ENCODE results near the gene CERCAM. TPM values are rescaled to one million over a fixed set of nuclear protein-coding genes. Genes with fewer than 3 reads are reported as not detected.

Gene CERCAM
- total and polyA plus RNA-seq, 7 donors, result 4.2 to 28.5 (median 18.2) TPM

GRCh38 chr9:128428644-128429512 lies 8.2 kb downstream of the CERCAM start:
- Histone ChIP-seq H3K9me3 (no peaks in the 10 kb centered on the region), H3K4me1 (no peaks in the 10 kb centered on the region), H3K4me3 (no peak overlapping the region), H3K36me3 (peaks cover 0 to 35% (median 4%) of the 10 kb centered on the region in 4 donors), H3K27me3 (no peaks in the 10 kb centered on the region), H3K27ac (no peak overlapping the region)
- TF ChIP-seq POLR2A (IDR thresholded peaks at IDR 0.05) (no peak), CTCF (IDR thresholded peaks at IDR 0.05) (no peak), EP300 (IDR thresholded peaks at IDR 0.05) (no peak), POLR2AphosphoS5 (IDR thresholded peaks at IDR 0.05) (no peak)
- intact Hi-C loops (cut with DNase I), result no loop called here
- WGBS, 2 donors, result 87 to 88% methylated on average over 22 of the region's 22 CpGs
- no peak for DNase-seq

- 82 to 87% methylated on average over 13 of the region's 13 CpGs for WGBS, 2 donors
- intact Hi-C loops (cut with DNase I), result no loop called here
- DNase-seq, result no peak
Observed at GRCh38 chr9:128429513-128430086, 8.9 kb downstream of the CERCAM start.

GRCh38 chr9:128431207-128431606 lies 10.6 kb downstream of the CERCAM start:
- no peak for DNase-seq
- TF ChIP-seq EP300 (IDR thresholded peaks at IDR 0.05) (no peak), POLR2A (IDR thresholded peaks at IDR 0.05) (no peak), POLR2AphosphoS5 (IDR thresholded peaks at IDR 0.05) (no peak), CTCF (IDR thresholded peaks at IDR 0.05) (no peak)

More at GRCh38 chr9:128429513-128430086, 8.9 kb downstream of the CERCAM start:
- no peaks in the 10 kb centered on the region for H3K9me3 ChIP-seq
- H3K36me3 ChIP-seq, result peaks cover 0 to 30% (median under 1%) of the 10 kb centered on the region in 4 donors
- H3K4me1 ChIP-seq, result no peaks in the 10 kb centered on the region
- no peak for TF ChIP-seq CTCF (IDR thresholded peaks at IDR 0.05)
- no peak for TF ChIP-seq EP300 (IDR thresholded peaks at IDR 0.05)
- no peak for TF ChIP-seq POLR2A (IDR thresholded peaks at IDR 0.05)
- no peak for TF ChIP-seq POLR2AphosphoS5 (IDR thresholded peaks at IDR 0.05)
- H3K4me3 ChIP-seq, result no peak overlapping the region
- H3K27ac ChIP-seq, result no peak overlapping the region
- H3K27me3 ChIP-seq, result no peaks in the 10 kb centered on the region

GRCh38 chr9:128434340-128434739 lies 13.7 kb downstream of the CERCAM start:
- Histone ChIP-seq H3K27ac (no peak overlapping the region), H3K27me3 (no peaks in the 10 kb centered on the region), H3K36me3 (peaks cover 0 to 14% (median 0%) of the 10 kb centered on the region in 4 donors), H3K9me3 (no peaks in the 10 kb centered on the region), H3K4me3 (no peak overlapping the region), H3K4me1 (peaks cover 0 to 8% (median 3%) of the 10 kb centered on the region in 4 donors)
- WGBS, 2 donors, result 94% methylated on average over 17 of the region's 17 CpGs
- DNase-seq, result no peak
- intact Hi-C loops (cut with DNase I), result no loop called here
- TF ChIP-seq EP300 (IDR thresholded peaks at IDR 0.05) (no peak), POLR2AphosphoS5 (IDR thresholded peaks at IDR 0.05) (no peak), CTCF (IDR thresholded peaks at IDR 0.05) (no peak), POLR2A (IDR thresholded peaks at IDR 0.05) (no peak)

More at GRCh38 chr9:128431207-128431606, 10.6 kb downstream of the CERCAM start:
- intact Hi-C loops (cut with DNase I), result no loop called here
- Histone ChIP-seq H3K27ac (no peak overlapping the region), H3K4me1 (no peaks in the 10 kb centered on the region), H3K4me3 (no peak overlapping the region), H3K9me3 (no peaks in the 10 kb centered on the region), H3K36me3 (peaks cover 0 to 22% (median 0%) of the 10 kb centered on the region in 4 donors), H3K27me3 (no peaks in the 10 kb centered on the region)
- WGBS, 2 donors, result 87 to 92% methylated on average over 8 of the region's 8 CpGs

Measured in sigmoid colon (tissue), 7 donors.